ENCODE data around the gene ZWILCH.

ZWILCH gene

GRCh38 chr15:66491846-66492245 lies 13.3 kb upstream of the ZWILCH start:
- Histone ChIP-seq H3K27ac (replicated peaks) (no peak overlapping the region), H3K27me3 (ENCODE audit: insufficient read depth, poor library complexity, severe bottlenecking) (no peaks in the 10 kb centered on the region), H3K4me3 (replicated peaks; ENCODE audit: insufficient read depth, low read length) (no peak overlapping the region)
- TF ChIP-seq SPI1 (IDR thresholded peaks at IDR 0.05; ENCODE audit: borderline replicate concordance, low read depth) = no peak
- TF ChIP-seq GABPA (IDR thresholded peaks at IDR 0.05; ENCODE audit: low read depth) = no peak
- TF ChIP-seq CTCF (IDR thresholded peaks at IDR 0.05; ENCODE audit: insufficient read depth, low read length) = no peak
- TF ChIP-seq POLR2AphosphoS5 (IDR thresholded peaks at IDR 0.05; ENCODE audit: low read depth) = peak; percentile 33; the same call in 1 of the 2 replicates
- TF ChIP-seq REST (IDR thresholded peaks at IDR 0.05; ENCODE audit: insufficient replicate concordance, low read depth) = no peak
- DNase-seq (ENCODE audit: low read depth in 1 of 2, low spot score in 1 of 2) = no peak

- TF ChIP-seq SPI1 (IDR thresholded peaks at IDR 0.05; ENCODE audit: borderline replicate concordance, low read depth) (no peak), GABPA (IDR thresholded peaks at IDR 0.05; ENCODE audit: low read depth) (no peak), REST (IDR thresholded peaks at IDR 0.05; ENCODE audit: insufficient replicate concordance, low read depth) (no peak), POLR2AphosphoS5 (IDR thresholded peaks at IDR 0.05; ENCODE audit: low read depth) (no peak), CTCF (IDR thresholded peaks at IDR 0.05; ENCODE audit: insufficient read depth, low read length) (no peak)
- H3K4me3 ChIP-seq (replicated peaks; ENCODE audit: insufficient read depth, low read length) = no peak overlapping the region
- no peak overlapping the region for H3K27ac ChIP-seq (replicated peaks)
- H3K27me3 ChIP-seq (ENCODE audit: insufficient read depth, poor library complexity, severe bottlenecking) = no peaks in the 10 kb centered on the region
- DNase-seq (ENCODE audit: low read depth in 1 of 2, low spot score in 1 of 2) = peak in 1 of 2 experiments; percentile 17
These were observed 10.9 kb upstream of the ZWILCH start for GRCh38 chr15:66494262-66494661.

- peak overlapping the region; percentile 81 for H3K27ac ChIP-seq (replicated peaks)
- TF ChIP-seq GABPA (IDR thresholded peaks at IDR 0.05; ENCODE audit: low read depth) (peak; percentile 65), POLR2AphosphoS5 (IDR thresholded peaks at IDR 0.05; ENCODE audit: low read depth) (no peak; the same call in 1 of the 2 replicates), SPI1 (IDR thresholded peaks at IDR 0.05; ENCODE audit: borderline replicate concordance, low read depth) (peak; percentile 75), REST (IDR thresholded peaks at IDR 0.05; ENCODE audit: insufficient replicate concordance, low read depth) (peak; percentile 32), CTCF (IDR thresholded peaks at IDR 0.05; ENCODE audit: insufficient read depth, low read length) (no peak)
- DNase-seq (ENCODE audit: low read depth in 1 of 2, low spot score in 1 of 2) = peak; percentile 53 to 56
- H3K4me3 ChIP-seq (replicated peaks; ENCODE audit: insufficient read depth, low read length) = peak overlapping the region; percentile 86
- no peaks in the 10 kb centered on the region for H3K27me3 ChIP-seq (ENCODE audit: insufficient read depth, poor library complexity, severe bottlenecking)
These were observed 8.1 kb upstream of the ZWILCH start for GRCh38 chr15:66496951-66497501.
